ENCODE measurements around the gene AKNA. TPM values are rescaled to one million over a fixed set of nuclear protein-coding genes. Genes with fewer than 3 reads are reported as not detected.

The AKNA gene
- total RNA-seq, 3 donors from 2014 or later (not counting 1 experiment from before 2014, with no cell fraction given): 577 to 743 (median 676) TPM

DNA sequence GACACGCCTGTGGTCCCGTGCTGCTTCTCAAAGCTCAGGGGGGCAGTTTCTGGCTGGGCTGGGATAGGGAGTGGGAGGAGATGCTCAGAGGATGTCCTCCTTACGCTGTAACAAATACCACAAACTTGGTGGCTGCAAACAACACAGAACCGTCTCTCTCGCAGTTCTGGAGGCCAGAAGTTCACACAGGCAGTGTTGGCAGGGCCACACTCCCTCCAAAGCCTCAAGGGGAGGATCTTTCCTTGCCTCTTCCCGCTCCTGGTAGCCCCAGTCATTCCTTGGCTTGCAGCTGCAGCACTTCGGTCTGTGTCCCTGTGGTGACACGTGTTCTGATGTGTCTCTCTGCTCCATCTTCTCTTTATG, 75.3 kb downstream of the AKNA start:
- Histone ChIP-seq H3K4me3 (ENCODE audit: low read length) (no peak overlapping the region), H3K4me1 (ENCODE audit: control insufficient read depth, insufficient read depth, low read length) (no peaks in the 10 kb centered on the region), H3K36me3 (ENCODE audit: control insufficient read depth, insufficient read depth, low read length) (no peaks in the 10 kb centered on the region), H3K9me3 (ENCODE audit: control insufficient read depth, insufficient read depth, low read length) (no peaks in the 10 kb centered on the region), H3K27ac (ENCODE audit: low read length) (no peak overlapping the region), H3K27me3 (ENCODE audit: control insufficient read depth, insufficient read depth, low read length) (no peaks in the 10 kb centered on the region)
- no peak overlapping the region for H3K4me3 Mint-ChIP-seq
- no peak for DNase-seq
- no peaks in the 10 kb centered on the region for H3K4me1 Mint-ChIP-seq
- intact Hi-C loops (cut with micrococcal nuclease): no loop called here
- no peak overlapping the region for H3K27ac Mint-ChIP-seq
- ATAC-seq: no peak
- H3K9me3 Mint-ChIP-seq: no peaks in the 10 kb centered on the region
- TF ChIP-seq, protein P1, sequence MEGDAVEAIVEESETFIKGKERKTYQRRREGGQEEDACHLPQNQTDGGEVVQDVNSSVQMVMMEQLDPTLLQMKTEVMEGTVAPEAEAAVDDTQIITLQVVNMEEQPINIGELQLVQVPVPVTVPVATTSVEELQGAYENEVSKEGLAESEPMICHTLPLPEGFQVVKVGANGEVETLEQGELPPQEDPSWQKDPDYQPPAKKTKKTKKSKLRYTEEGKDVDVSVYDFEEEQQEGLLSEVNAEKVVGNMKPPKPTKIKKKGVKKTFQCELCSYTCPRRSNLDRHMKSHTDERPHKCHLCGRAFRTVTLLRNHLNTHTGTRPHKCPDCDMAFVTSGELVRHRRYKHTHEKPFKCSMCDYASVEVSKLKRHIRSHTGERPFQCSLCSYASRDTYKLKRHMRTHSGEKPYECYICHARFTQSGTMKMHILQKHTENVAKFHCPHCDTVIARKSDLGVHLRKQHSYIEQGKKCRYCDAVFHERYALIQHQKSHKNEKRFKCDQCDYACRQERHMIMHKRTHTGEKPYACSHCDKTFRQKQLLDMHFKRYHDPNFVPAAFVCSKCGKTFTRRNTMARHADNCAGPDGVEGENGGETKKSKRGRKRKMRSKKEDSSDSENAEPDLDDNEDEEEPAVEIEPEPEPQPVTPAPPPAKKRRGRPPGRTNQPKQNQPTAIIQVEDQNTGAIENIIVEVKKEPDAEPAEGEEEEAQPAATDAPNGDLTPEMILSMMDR (IDR thresholded peaks at IDR 0.05): no peak
- H3K36me3 Mint-ChIP-seq: no peaks in the 10 kb centered on the region
- WGBS (ENCODE audit: insufficient coverage): 80% methylated on average over 8 of the region's 8 CpGs
- H3K27me3 Mint-ChIP-seq (ENCODE audit: low read depth in 2 of 2): peaks cover 0 to 2% of the 10 kb centered on the region in 2 donors

DNA sequence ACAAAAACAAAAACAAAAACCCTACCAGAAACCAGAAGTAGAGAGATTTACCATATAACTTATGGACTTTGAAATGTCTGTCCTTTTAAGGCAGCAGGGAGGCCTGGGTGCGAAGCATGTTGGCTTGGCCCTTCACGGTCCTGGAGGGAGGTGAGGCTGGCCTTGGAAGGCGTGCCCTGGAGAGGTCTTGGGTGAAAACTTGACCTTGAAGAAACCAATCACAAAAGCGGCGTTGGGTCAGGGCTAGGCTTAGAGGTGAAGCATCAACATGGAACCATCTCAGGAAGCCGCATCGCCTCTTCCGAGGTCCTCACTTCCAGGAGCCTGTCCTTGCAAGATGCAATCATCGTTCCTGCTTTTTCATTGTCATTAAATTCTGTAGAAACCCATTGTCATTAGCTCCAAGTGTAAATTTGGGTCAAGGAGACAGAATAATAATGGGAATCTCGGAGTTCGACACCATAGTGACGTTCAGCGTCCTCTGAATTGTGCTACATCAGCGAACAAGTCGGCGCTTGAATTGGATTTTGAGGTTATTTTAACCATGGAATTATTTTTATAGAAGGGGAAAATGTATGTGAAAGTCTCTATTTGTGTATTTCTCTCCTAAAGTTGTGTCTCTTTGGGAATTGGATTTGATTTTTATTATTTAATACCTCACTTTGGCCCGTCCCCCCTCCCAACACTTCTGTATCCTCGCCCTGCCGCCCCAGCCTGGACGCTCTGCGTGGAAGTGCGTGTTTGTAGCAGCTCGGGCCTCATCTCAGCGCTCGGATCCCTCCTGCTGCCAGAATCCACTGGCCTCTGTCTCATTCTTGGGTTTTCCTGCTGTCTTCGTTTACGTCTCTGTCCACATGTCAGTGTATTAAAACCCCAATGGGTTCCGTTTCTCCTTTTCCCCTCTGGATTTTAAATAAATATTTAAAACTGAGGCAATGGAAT, 75.9 kb downstream of the AKNA start:
- Histone ChIP-seq H3K36me3 (ENCODE audit: control insufficient read depth, insufficient read depth, low read length) (no peaks in the 10 kb centered on the region), H3K4me3 (ENCODE audit: low read length) (no peak overlapping the region), H3K27ac (ENCODE audit: low read length) (no peak overlapping the region), H3K4me1 (ENCODE audit: control insufficient read depth, insufficient read depth, low read length) (no peaks in the 10 kb centered on the region), H3K9me3 (ENCODE audit: control insufficient read depth, insufficient read depth, low read length) (no peaks in the 10 kb centered on the region), H3K27me3 (ENCODE audit: control insufficient read depth, insufficient read depth, low read length) (no peaks in the 10 kb centered on the region)
- Mint-ChIP-seq H3K9me3 (no peaks in the 10 kb centered on the region), H3K36me3 (no peaks in the 10 kb centered on the region), H3K27me3 (ENCODE audit: low read depth in 2 of 2) (peaks cover 0 to 3% of the 10 kb centered on the region in 2 donors), H3K4me3 (no peak overlapping the region), H3K4me1 (no peaks in the 10 kb centered on the region), H3K27ac (no peak overlapping the region)
- DNase-seq: no peak
- TF ChIP-seq, protein P1 (IDR thresholded peaks at IDR 0.05): no peak
- 96% methylated on average over 28 of the region's 28 CpGs for WGBS (ENCODE audit: insufficient coverage)
- no peak for ATAC-seq
- intact Hi-C loops (cut with micrococcal nuclease): no loop called here

DNA sequence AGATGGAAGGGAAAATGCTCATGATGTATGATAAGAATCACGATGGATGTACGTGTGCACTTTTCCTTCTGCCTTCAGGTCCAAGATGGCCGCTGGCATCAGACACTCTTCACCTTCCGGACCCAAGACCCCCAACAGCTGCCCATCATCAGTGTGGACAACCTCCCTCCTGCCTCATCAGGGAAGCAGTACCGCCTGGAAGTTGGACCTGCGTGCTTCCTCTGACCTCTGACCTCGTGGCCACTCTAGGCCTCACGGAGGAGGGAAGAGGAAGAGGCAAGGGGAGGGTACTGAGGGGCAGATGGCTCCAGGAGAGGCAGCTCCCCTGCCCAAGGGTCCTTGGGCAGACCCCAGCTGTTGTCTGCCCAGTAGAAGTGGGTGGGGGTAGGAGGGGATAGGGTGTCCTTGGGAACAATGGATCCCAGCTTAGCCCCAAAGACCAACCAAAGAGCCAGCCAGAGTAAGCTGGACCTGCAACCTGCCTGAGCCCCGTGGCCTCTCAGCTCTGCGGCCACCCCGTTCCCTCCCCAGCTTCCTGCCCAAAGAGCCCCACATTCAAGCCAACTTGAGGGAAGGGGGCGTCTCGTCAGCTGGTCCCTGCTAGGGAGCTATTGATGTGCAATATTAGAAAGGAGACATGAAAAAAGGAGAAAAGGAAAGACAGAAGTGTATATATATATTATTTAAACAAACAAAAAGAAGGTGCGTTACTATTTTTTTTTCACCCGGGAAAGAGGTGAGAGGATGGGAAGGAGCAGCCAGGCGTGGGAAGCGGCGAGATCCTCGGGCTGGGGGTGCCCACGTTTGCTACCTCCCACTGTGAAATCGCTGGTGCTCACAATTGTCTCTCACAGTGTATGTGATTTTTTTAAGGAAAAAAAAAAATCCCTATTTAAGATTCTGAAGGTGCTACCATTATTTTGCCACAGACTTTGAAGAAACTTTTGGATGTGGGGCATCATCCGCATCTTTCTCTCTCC, 77.0 kb downstream of the AKNA start:
- Histone ChIP-seq H3K27ac (ENCODE audit: low read length) (no peak overlapping the region), H3K27me3 (ENCODE audit: control insufficient read depth, insufficient read depth, low read length) (no peaks in the 10 kb centered on the region), H3K9me3 (ENCODE audit: control insufficient read depth, insufficient read depth, low read length) (no peaks in the 10 kb centered on the region), H3K4me1 (ENCODE audit: control insufficient read depth, insufficient read depth, low read length) (peaks cover 2% of the 10 kb centered on the region), H3K4me3 (ENCODE audit: low read length) (no peak overlapping the region), H3K36me3 (ENCODE audit: control insufficient read depth, insufficient read depth, low read length) (no peaks in the 10 kb centered on the region)
- intact Hi-C loops (cut with micrococcal nuclease): no loop called here
- Mint-ChIP-seq H3K4me3 (no peak overlapping the region), H3K9me3 (no peaks in the 10 kb centered on the region), H3K4me1 (no peaks in the 10 kb centered on the region), H3K36me3 (no peaks in the 10 kb centered on the region), H3K27ac (no peak overlapping the region), H3K27me3 (ENCODE audit: low read depth in 2 of 2) (peaks cover 0 to 3% of the 10 kb centered on the region in 2 donors)
- TF ChIP-seq, protein P1 (IDR thresholded peaks at IDR 0.05): no peak
- 90% methylated on average over 17 of the region's 22 CpGs for WGBS (ENCODE audit: insufficient coverage)
- DNase-seq (peak in 1 of 2 donors; percentile 5), ATAC-seq (no peak)

Data from natural killer cell (primary cell).